ENCODE data around the gene EID1. TPM values are rescaled to one million over a fixed set of nuclear protein-coding genes. Genes with fewer than 3 reads are reported as not detected.

The EID1 gene, protein sequence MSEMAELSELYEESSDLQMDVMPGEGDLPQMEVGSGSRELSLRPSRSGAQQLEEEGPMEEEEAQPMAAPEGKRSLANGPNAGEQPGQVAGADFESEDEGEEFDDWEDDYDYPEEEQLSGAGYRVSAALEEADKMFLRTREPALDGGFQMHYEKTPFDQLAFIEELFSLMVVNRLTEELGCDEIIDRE
- 146 TPM for total RNA-seq

GRCh38 chr15:48877630-48878595, at the start of gene EID1:
TSS of gene EID1 (plus strand) at chr15:48878134. CDS start at chr15:48878177, 43 bp downstream.

Other genes with a start within 250 kb of the EID1 start
- 32.2 TPM for gene FBN1, start 232.4 kb upstream of the EID1 start, total RNA-seq
- gene CEP152, start 67.1 kb upstream of the EID1 start, total RNA-seq: 30.7 TPM
- gene SHC4, start 85.8 kb downstream of the EID1 start, total RNA-seq: 7.2 TPM
- gene SECISBP2L, start 168.3 kb downstream of the EID1 start, total RNA-seq: 125 TPM